Measurements from ENCODE around the gene XXYLT1. TPM values are rescaled to one million over a fixed set of nuclear protein-coding genes. Genes with fewer than 3 reads are reported as not detected.

XXYLT1 gene
- polyA plus RNA-seq, 1 donor (not counting 4 experiments of a cell fraction or from before 2014, with no cell fraction given), result 11.1 TPM

GRCh38 chr3:195162816-195163215 is 108.1 kb downstream of the XXYLT1 start:
- H3K9me1 ChIP-seq (ENCODE audit: control insufficient read depth, extremely low read depth, insufficient read depth, low read length), result no peaks in the 10 kb centered on the region
- H3K4me1 ChIP-seq (ENCODE audit: control insufficient read depth, extremely low read depth, insufficient read depth, low read length), result no peaks in the 10 kb centered on the region
- DNase-seq (ENCODE audit: low read depth, low spot score), result no peak
- no peak overlapping the region for H3K9ac ChIP-seq (ENCODE audit: control insufficient read depth, extremely low read depth, insufficient read depth, low read length)
- no peak overlapping the region for H3K4me2 ChIP-seq (ENCODE audit: control insufficient read depth, extremely low read depth, insufficient read depth, low read depth, low read length)
- dilution Hi-C loops (cut with MboI; ENCODE audit: extremely low pct_ligation_motif_present, low sequenced_read_pairs), result no loop called here
- no peaks in the 10 kb centered on the region for H3K79me2 ChIP-seq (ENCODE audit: control insufficient read depth, insufficient read depth, low read length)
- H4K20me1 ChIP-seq (ENCODE audit: control insufficient read depth, extremely low read depth, insufficient read depth, low read length), result no peaks in the 10 kb centered on the region
- H3K36me3 ChIP-seq (ENCODE audit: control insufficient read depth in 2 of 2, extremely low read depth in 1 of 2, insufficient read depth in 2 of 2, low read length in 2 of 2), result no peaks in the 10 kb centered on the region
- no peak for FAIRE-seq
- H3K4me3 ChIP-seq (ENCODE audit: control insufficient read depth in 2 of 3, extremely low read depth in 1 of 3, insufficient read depth in 2 of 3, low read depth in 1 of 3, low read length in 3 of 3), result no peak overlapping the region
- H3K27me3 ChIP-seq (ENCODE audit: control insufficient read depth, extremely low read depth, insufficient read depth, low read length), result no peaks in the 10 kb centered on the region
- TF ChIP-seq CTCF (optimal IDR thresholded peaks at IDR 0.05 in 1 of 3, IDR thresholded peaks at IDR 0.05 in 1 of 3, conservative IDR thresholded peaks at IDR 0.05 in 1 of 3; ENCODE audit: extremely low read depth in 1 of 3, insufficient read depth in 2 of 3, low read length in 3 of 3), result no peak
- no peak for TF ChIP-seq EZH2 (IDR thresholded peaks at IDR 0.05; ENCODE audit: low read length)
- H2AFZ ChIP-seq (ENCODE audit: control insufficient read depth, low read length), result no peak overlapping the region
- no peak overlapping the region for H3K27ac ChIP-seq (ENCODE audit: control insufficient read depth, insufficient read depth, low read length)
- H3K9me3 ChIP-seq (ENCODE audit: control insufficient read depth, low read depth, low read length), result no peaks in the 10 kb centered on the region

GRCh38 chr3:195162033-195162669 is 108.8 kb downstream of the XXYLT1 start:
- Histone ChIP-seq H3K4me1 (ENCODE audit: control insufficient read depth, extremely low read depth, insufficient read depth, low read length) (no peaks in the 10 kb centered on the region), H3K27me3 (ENCODE audit: control insufficient read depth, extremely low read depth, insufficient read depth, low read length) (no peaks in the 10 kb centered on the region), H3K36me3 (ENCODE audit: control insufficient read depth in 2 of 2, extremely low read depth in 1 of 2, insufficient read depth in 2 of 2, low read length in 2 of 2) (no peaks in the 10 kb centered on the region), H3K4me3 (ENCODE audit: control insufficient read depth in 2 of 3, extremely low read depth in 1 of 3, insufficient read depth in 2 of 3, low read depth in 1 of 3, low read length in 3 of 3) (no peak overlapping the region), H3K27ac (ENCODE audit: control insufficient read depth, insufficient read depth, low read length) (no peak overlapping the region), H3K9ac (ENCODE audit: control insufficient read depth, extremely low read depth, insufficient read depth, low read length) (no peak overlapping the region), H3K9me1 (ENCODE audit: control insufficient read depth, extremely low read depth, insufficient read depth, low read length) (no peaks in the 10 kb centered on the region), H3K79me2 (ENCODE audit: control insufficient read depth, insufficient read depth, low read length) (no peaks in the 10 kb centered on the region), H2AFZ (ENCODE audit: control insufficient read depth, low read length) (no peak overlapping the region), H3K9me3 (ENCODE audit: control insufficient read depth, low read depth, low read length) (no peaks in the 10 kb centered on the region), H3K4me2 (ENCODE audit: control insufficient read depth, extremely low read depth, insufficient read depth, low read depth, low read length) (no peak overlapping the region), H4K20me1 (ENCODE audit: control insufficient read depth, extremely low read depth, insufficient read depth, low read length) (no peaks in the 10 kb centered on the region)
- dilution Hi-C loops (cut with MboI; ENCODE audit: extremely low pct_ligation_motif_present, low sequenced_read_pairs), result no loop called here
- TF ChIP-seq CTCF (optimal IDR thresholded peaks at IDR 0.05 in 1 of 3, IDR thresholded peaks at IDR 0.05 in 1 of 3, conservative IDR thresholded peaks at IDR 0.05 in 1 of 3; ENCODE audit: extremely low read depth in 1 of 3, insufficient read depth in 2 of 3, low read length in 3 of 3) (no peak), EZH2 (IDR thresholded peaks at IDR 0.05; ENCODE audit: low read length) (no peak)
- no peak for DNase-seq (ENCODE audit: low read depth, low spot score)
- no peak for FAIRE-seq
